ENCODE results near the gene SMC3.
"Not testable (repeated sequence)": the region's sequence is repeated elsewhere in the genome, so short reads cannot be mapped to it uniquely, and the experiment has no call there.

The SMC3 gene

GRCh38 chr10:110584006-110584405 lies 16.5 kb downstream of the SMC3 start:
- DNase-seq (ENCODE audit: low spot score), result no peak

- no peak for DNase-seq (ENCODE audit: low spot score)
These were observed 24.3 kb downstream of the SMC3 start for GRCh38 chr10:110591760-110592159.

- peak; percentile 3 for DNase-seq (ENCODE audit: low spot score)
These were observed 30.0 kb downstream of the SMC3 start for GRCh38 chr10:110597476-110597875.

GRCh38 chr10:110600487-110601101 lies 33.1 kb downstream of the SMC3 start:
- DNase-seq (ENCODE audit: low spot score), result peak; percentile 67

- DNase-seq (ENCODE audit: low spot score), result no peak
These were observed 34.1 kb downstream of the SMC3 start for GRCh38 chr10:110601581-110601980.

- DNase-seq (ENCODE audit: low spot score), result no peak
These were observed 40.6 kb downstream of the SMC3 start for GRCh38 chr10:110608087-110608486.

GRCh38 chr10:110609605-110610004 lies 42.1 kb downstream of the SMC3 start:
- no peak for DNase-seq (ENCODE audit: low spot score)

GRCh38 chr10:110610308-110610774 lies 42.8 kb downstream of the SMC3 start:
- DNase-seq (ENCODE audit: low spot score), result peak; percentile 65

GRCh38 chr10:110610781-110611180 lies 43.3 kb downstream of the SMC3 start:
- DNase-seq (ENCODE audit: low spot score), result not testable (repeated sequence)

- DNase-seq (ENCODE audit: low spot score), result no peak
These were observed 44.6 kb downstream of the SMC3 start for GRCh38 chr10:110612087-110612486.

- DNase-seq (ENCODE audit: low spot score), result no peak
These were observed 45.1 kb downstream of the SMC3 start for GRCh38 chr10:110612629-110613028.

- no peak for DNase-seq (ENCODE audit: low spot score)
These were observed 46.0 kb downstream of the SMC3 start for GRCh38 chr10:110613341-110613995.

GRCh38 chr10:110613996-110614495 lies 46.6 kb downstream of the SMC3 start:
- no peak for DNase-seq (ENCODE audit: low spot score)

GRCh38 chr10:110615057-110615747 lies 47.7 kb downstream of the SMC3 start:
- no peak for DNase-seq (ENCODE audit: low spot score)

GRCh38 chr10:110616493-110617033 lies 49.1 kb downstream of the SMC3 start:
- no peak for DNase-seq (ENCODE audit: low spot score)

- DNase-seq (ENCODE audit: low spot score), result no peak
These were observed 50.1 kb downstream of the SMC3 start for GRCh38 chr10:110617425-110618229.

- no peak for DNase-seq (ENCODE audit: low spot score)
These were observed 50.7 kb downstream of the SMC3 start for GRCh38 chr10:110618230-110618610.

GRCh38 chr10:110619514-110620397 lies 52.3 kb downstream of the SMC3 start:
- no peak for DNase-seq (ENCODE audit: low spot score)

GRCh38 chr10:110620398-110620719 lies 52.9 kb downstream of the SMC3 start:
- no peak for DNase-seq (ENCODE audit: low spot score)

- DNase-seq (ENCODE audit: low spot score), result not testable (repeated sequence)
These were observed 55.8 kb downstream of the SMC3 start for GRCh38 chr10:110623316-110623715.

- no peak for DNase-seq (ENCODE audit: low spot score)
These were observed 57.9 kb downstream of the SMC3 start for GRCh38 chr10:110625356-110625894.

Data from kidney capillary endothelial cell (primary cell).